IMR-90 (cell line): ENCODE data around the gene CDH26. TPM values are rescaled to one million over a fixed set of nuclear protein-coding genes. Genes with fewer than 3 reads are reported as not detected.

Experiments
- ATAC-seq: fragments of 200-7000 bp; cut with Tn5 transposase; 2 replicates; pipeline ENCODE4 v1.9.1; 2020; ENCODE audit warnings: low read depth, mild to moderate bottlenecking, moderate library complexity
- BruUV-seq: library from RNA; stranded (reverse); fragments of 400-500 nt; replicated peaks from 2 replicates; lab custom pipeline; 2021; lab: Mats Ljungman, UMichigan
- CTCF ChIA-PET: fragments of 300-600 bp; formaldehyde crosslinking; extraction: SDS; loops from one replicate; lab custom pipeline; 2021; ENCODE audit warnings: antibody characterized with exemption; lab: Yijun Ruan, JAX
- POLR2A ChIA-PET: fragments of 300-600 bp; sonication (Branson Sonifier 250); formaldehyde crosslinking; loops from one replicate; lab custom pipeline; 2022; ENCODE audit warnings: antibody characterized with exemption; ENCODE audit not compliant: unreplicated experiment; lab: Charles Lee
- DNase-seq: peaks from one replicate; pipeline ENCODE4 v3.0.0; 2013
- H2AFZ ChIP-seq: replicated peaks from 2 replicates; pipeline ENCODE3; 2013; ENCODE audit warnings: low read length, mild to moderate bottlenecking; ENCODE audit not compliant: poor library complexity
- H2AK5ac ChIP-seq: 2 replicates; pipeline ENCODE4 v1.6.1; 2013; ENCODE audit warnings: low read depth, low read length, inconsistent platforms
- H2AK9ac ChIP-seq: replicated peaks from 2 replicates; pipeline ENCODE3; 2013; ENCODE audit warnings: mild to moderate bottlenecking, low read depth, low read length, moderate library complexity; ENCODE audit not compliant: poor library complexity
- H2BK120ac ChIP-seq: 2 replicates; pipeline ENCODE4 v1.6.1; 2013; ENCODE audit warnings: low read depth, low read length, inconsistent platforms
- H2BK15ac ChIP-seq: 3 replicates; pipeline ENCODE4 v1.6.1; 2013; ENCODE audit warnings: low read depth, low read length, inconsistent platforms
- H2BK20ac ChIP-seq: 2 replicates; pipeline ENCODE4 v1.6.1; 2013; ENCODE audit warnings: low read depth, mild to moderate bottlenecking, inconsistent platforms, low read length, moderate library complexity
- H2BK5ac ChIP-seq: 2 replicates; pipeline ENCODE4 v1.6.1; 2013; ENCODE audit warnings: mild to moderate bottlenecking, low read depth, low read length, inconsistent platforms; ENCODE audit not compliant: poor library complexity, severe bottlenecking
- H3K14ac ChIP-seq: replicated peaks from 2 replicates; pipeline ENCODE4 v1.6.1; 2013; ENCODE audit warnings: low read depth, low read length, inconsistent platforms
- H3K18ac ChIP-seq: 2 replicates; pipeline ENCODE4 v1.6.1; 2013; ENCODE audit warnings: low read depth, low read length, control low read depth
- H3K23ac ChIP-seq: 2 replicates; pipeline ENCODE4 v1.6.1; 2013; ENCODE audit warnings: low read depth, low read length, inconsistent platforms
- H3K27ac ChIP-seq: 2 replicates; pipeline ENCODE4 v1.5.1; 2013; ENCODE audit warnings: mild to moderate bottlenecking, control low read depth, low read length; ENCODE audit not compliant: insufficient read depth
- H3K27me3 ChIP-seq: 2 replicates; pipeline ENCODE4 v1.6.1; 2013; ENCODE audit warnings: low read length; ENCODE audit not compliant: control insufficient read depth, insufficient read depth
- H3K36me3 ChIP-seq: 2 replicates; pipeline ENCODE4 v1.6.1; 2013; ENCODE audit warnings: low read length, mixed read lengths; ENCODE audit not compliant: control insufficient read depth, insufficient read depth
- H3K4ac ChIP-seq: 2 replicates; pipeline ENCODE4 v1.6.1; 2013; ENCODE audit warnings: low read depth, low read length, inconsistent platforms
- H3K4me1 ChIP-seq: 2 replicates; pipeline ENCODE4 v1.6.1; 2013; ENCODE audit warnings: low read length, mixed read lengths; ENCODE audit not compliant: control insufficient read depth, insufficient read depth
- H3K4me2 ChIP-seq: 2 replicates; pipeline ENCODE4 v1.6.1; 2013; ENCODE audit warnings: low read depth, mild to moderate bottlenecking, control low read depth, low read length, moderate library complexity
- H3K4me3 ChIP-seq: 2 replicates; pipeline ENCODE4 v1.5.1; 2013; ENCODE audit warnings: low read depth, mild to moderate bottlenecking, control low read depth, low read length, moderate library complexity; ENCODE audit not compliant: insufficient read depth
- H3K56ac ChIP-seq: 2 replicates; pipeline ENCODE4 v1.6.1; 2013; ENCODE audit warnings: low read length, inconsistent platforms; ENCODE audit not compliant: insufficient read depth; ENCODE audit errors: extremely low read depth
- H3K79me1 ChIP-seq, 2 experiments: 2 replicates each; pipeline ENCODE4 v1.6.1; 2013; ENCODE audit warnings: low read length in 2 of 2, inconsistent platforms in 1 of 2, low read depth in 1 of 2
- H3K9ac ChIP-seq: 2 replicates; pipeline ENCODE4 v1.6.1; 2013; ENCODE audit warnings: low read depth, low read length, control low read depth
- H3K9me1 ChIP-seq: 2 replicates; pipeline ENCODE4 v1.6.1; 2013; ENCODE audit warnings: low read length, inconsistent platforms; ENCODE audit not compliant: insufficient read depth
- H3K9me3 ChIP-seq: 2 replicates; pipeline ENCODE4 v1.6.1; 2013; ENCODE audit warnings: low read length; ENCODE audit not compliant: control insufficient read depth, insufficient read depth
- H4K20me1 ChIP-seq: 2 replicates; pipeline ENCODE4 v1.6.1; 2013; ENCODE audit warnings: low read length, inconsistent platforms; ENCODE audit not compliant: insufficient read depth
- H4K5ac ChIP-seq: 2 replicates; pipeline ENCODE4 v1.6.1; 2013; ENCODE audit warnings: mild to moderate bottlenecking, low read depth, low read length, control low read depth
- H4K8ac ChIP-seq, 2 experiments: 2 replicates each; pipeline ENCODE4 v1.6.1; 2013; ENCODE audit warnings: low read depth in 2 of 2, low read length in 2 of 2, control low read depth in 1 of 2, inconsistent platforms in 1 of 2
- H4K91ac ChIP-seq: 2 replicates; pipeline ENCODE4 v1.6.1; 2013; ENCODE audit warnings: low read depth, low read length, inconsistent platforms; ENCODE audit not compliant: insufficient read depth
- FOS ChIP-seq: fragments of 150-350 bp; IDR thresholded peaks from 2 replicates; pipeline ENCODE4 v1.6.1; 2016; ENCODE audit warnings: low read depth, low read length
- MAZ ChIP-seq: IDR thresholded peaks from 2 replicates; pipeline ENCODE4 v1.6.1; 2012; ENCODE audit warnings: low read depth, mild to moderate bottlenecking, low read length, improper control_type of control experiment, moderate library complexity, borderline replicate concordance
- RCOR1 ChIP-seq: IDR thresholded peaks from 2 replicates; pipeline ENCODE4 v1.6.1; 2012; ENCODE audit warnings: mild to moderate bottlenecking, low read length, improper control_type of control experiment; ENCODE audit not compliant: insufficient replicate concordance
- USF2 ChIP-seq: fragments of 150-350 bp; IDR thresholded peaks from 2 replicates; pipeline ENCODE4 v1.6.1; 2017; ENCODE audit warnings: mild to moderate bottlenecking, antibody characterized with exemption, low read length, low read depth
- WGBS, 2 experiments: methylation state at CpG; one replicate each; pipeline versions ENCODE4 v1.1.5 to v1.1.7; 2013; ENCODE audit warnings: missing lambda C conversion rate in 2 of 2; ENCODE audit not compliant: insufficient read length in 1 of 2; ENCODE audit errors: extremely low coverage in 2 of 2; 5-methylcytosine and 5-hydroxymethylcytosine counted together
- dilution Hi-C: fragments of 300-500 bp; cut with HindIII; formaldehyde crosslinking; loops from one replicate; pipeline ENCODE4 v1.14.3; 2018; ENCODE audit warnings: low sequenced_read_pairs; ENCODE audit not compliant: unreplicated experiment
- in situ Hi-C: fragments of 300-500 bp; cut with MboI; formaldehyde crosslinking; loops from 3 replicates; pipeline ENCODE4 v1.14.3; 2019; ENCODE audit warnings: low sequenced_read_pairs, inconsistent platforms, mixed read lengths
- intact Hi-C: fragments of 100-400 bp; cut with micrococcal nuclease; formaldehyde crosslinking; loops from 2 replicates; pipeline ENCODE4 v1.10.0; 2022
- polyA plus RNA-seq, 3 experiments: library from polyadenylated mRNA; depleted of rRNA; stranded (reverse); fragments of >200 nt; gene quantifications; 2 replicates each; pipeline ENCODE4 v1.2.3, GENCODE V29; 2012; ENCODE audit warnings: low replicate concordance in 1 of 3
- total RNA-seq: library from RNA; depleted of rRNA; stranded (reverse); fragments of >200 nt; gene quantifications from 2 replicates; pipeline ENCODE4 v1.2.3, GENCODE V29; 2012

The CDH26 gene
- total and polyA plus RNA-seq, 2 of the 4 experiments (the other 2 are of a cell fraction) = not detected

- no peak overlapping the region for H4K8ac ChIP-seq
- H2BK15ac ChIP-seq = no peak overlapping the region
- BruUV-seq = no TSS peak
- H2BK5ac ChIP-seq = no peak overlapping the region
- in situ Hi-C loops (no loop called here), intact Hi-C loops (no loop called here), dilution Hi-C loops (no loop called here)
- H3K56ac ChIP-seq = no peak overlapping the region
- no CpG with 5 or more reads among the region's 4 CpGs for WGBS, 2 experiments
- H3K14ac ChIP-seq = no peak overlapping the region
- H3K9me3 ChIP-seq = no peaks in the 10 kb centered on the region
- H3K36me3 ChIP-seq = no peaks in the 10 kb centered on the region
- POLR2A ChIA-PET = no interaction called here
- H3K18ac ChIP-seq = no peak overlapping the region
- H4K20me1 ChIP-seq = no peaks in the 10 kb centered on the region
- H3K27ac ChIP-seq = no peak overlapping the region
- ATAC-seq (no peak), DNase-seq (no peak)
- no peak overlapping the region for H2AFZ ChIP-seq
- no peak overlapping the region for H2AK5ac ChIP-seq
- no peaks in the 10 kb centered on the region for H3K9me1 ChIP-seq
- no peak overlapping the region for H3K4me3 ChIP-seq
- TF ChIP-seq FOS = no peak
- no peak for TF ChIP-seq MAZ
- TF ChIP-seq RCOR1 = no peak
- TF ChIP-seq USF2 = no peak
- H4K5ac ChIP-seq = no peak overlapping the region
- no peak overlapping the region for H4K91ac ChIP-seq
- H3K4me1 ChIP-seq = no peaks in the 10 kb centered on the region
- H3K4ac ChIP-seq = no peak overlapping the region
- H3K23ac ChIP-seq = no peak overlapping the region
- H3K9ac ChIP-seq = no peak overlapping the region
- no peak overlapping the region for H2AK9ac ChIP-seq
- no peaks in the 10 kb centered on the region for H3K79me1 ChIP-seq
- CTCF ChIA-PET = no interaction called here
- no peak overlapping the region for H3K4me2 ChIP-seq
- no peak overlapping the region for H2BK20ac ChIP-seq
- H2BK120ac ChIP-seq = no peak overlapping the region
- peaks cover 2% of the 10 kb centered on the region for H3K27me3 ChIP-seq
Measured at GRCh38 chr20:60006261-60006660, 48.0 kb downstream of the CDH26 start.
